GM19351 (cell line): Measurements from ENCODE around the gene BPTF.
"Not testable (repeated sequence)": the region's sequence is repeated elsewhere in the genome, so short reads cannot be mapped to it uniquely, and the experiment has no call there.

Source experiments
- ATAC-seq: cut with Tn5 transposase; IDR thresholded peaks from one replicate; pipeline ENCODE4 v1.9.1; 2021; ENCODE audit warnings: mild to moderate bottlenecking, moderate library complexity; ENCODE audit not compliant: unreplicated experiment

Gene BPTF

GRCh38 chr17:67960276-67960675, 135.0 kb downstream of the BPTF start:
- ATAC-seq = not testable (repeated sequence)

DNA sequence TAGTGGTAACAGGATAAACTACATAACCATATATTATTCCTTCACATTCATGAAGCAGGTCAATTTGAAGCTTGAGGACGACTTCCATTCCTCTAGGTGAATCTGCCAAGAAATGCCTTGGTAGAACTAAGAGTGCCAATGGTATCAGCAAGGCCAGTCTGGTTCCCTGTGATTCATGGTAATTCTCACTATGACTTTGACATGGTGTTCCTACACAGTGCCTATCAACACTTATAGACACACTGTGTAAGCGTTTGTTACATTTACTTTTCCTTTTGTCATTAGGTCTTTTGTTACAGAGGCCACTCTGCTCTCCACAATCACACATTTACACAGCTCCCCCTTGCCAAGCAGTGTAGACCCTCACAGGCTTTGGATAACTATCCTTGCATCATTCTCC, 136.9 kb downstream of the BPTF start:
- not testable (repeated sequence) for ATAC-seq

DNA sequence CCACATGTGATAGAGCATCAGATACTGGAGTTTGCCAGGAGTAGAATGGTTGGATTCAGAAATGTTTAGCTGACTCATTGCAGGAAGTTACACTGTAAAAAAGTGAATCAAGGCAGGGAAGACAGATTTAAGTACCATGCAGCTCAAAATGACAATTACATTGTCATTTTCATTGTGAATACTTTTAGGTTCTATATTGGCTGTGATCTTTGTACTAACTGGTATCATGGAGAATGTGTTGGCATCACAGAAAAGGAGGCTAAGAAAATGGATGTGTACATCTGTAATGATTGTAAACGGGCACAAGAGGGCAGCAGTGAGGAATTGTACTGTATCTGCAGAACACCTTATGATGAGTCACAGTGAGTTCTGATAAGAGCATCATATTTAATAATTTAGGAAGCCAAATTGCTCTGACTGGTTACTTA, 137.9 kb downstream of the BPTF start:
- ATAC-seq = not testable (repeated sequence)

DNA sequence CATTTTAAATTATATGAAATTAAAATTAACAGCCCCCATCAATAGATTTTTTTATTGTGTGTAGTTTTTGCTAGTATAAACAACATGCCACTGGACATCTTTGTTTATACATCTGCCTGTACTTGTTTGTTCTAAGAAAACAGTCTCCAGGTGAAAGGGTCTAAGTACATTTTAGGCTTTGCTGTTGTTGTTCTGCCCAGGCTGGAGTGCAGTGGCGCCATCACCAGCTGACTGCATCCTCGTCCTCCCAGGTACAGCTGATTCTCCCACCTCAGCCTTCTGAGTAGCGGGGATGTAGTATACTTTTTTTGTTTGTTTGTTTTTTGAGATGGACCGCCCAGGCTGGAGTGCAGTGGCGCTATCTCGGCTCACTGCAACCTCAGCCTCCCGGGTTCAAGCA, 145.5 kb downstream of the BPTF start:
- no peak for ATAC-seq

GRCh38 chr17:67974185-67974584, 148.9 kb downstream of the BPTF start:
- no peak for ATAC-seq

DNA sequence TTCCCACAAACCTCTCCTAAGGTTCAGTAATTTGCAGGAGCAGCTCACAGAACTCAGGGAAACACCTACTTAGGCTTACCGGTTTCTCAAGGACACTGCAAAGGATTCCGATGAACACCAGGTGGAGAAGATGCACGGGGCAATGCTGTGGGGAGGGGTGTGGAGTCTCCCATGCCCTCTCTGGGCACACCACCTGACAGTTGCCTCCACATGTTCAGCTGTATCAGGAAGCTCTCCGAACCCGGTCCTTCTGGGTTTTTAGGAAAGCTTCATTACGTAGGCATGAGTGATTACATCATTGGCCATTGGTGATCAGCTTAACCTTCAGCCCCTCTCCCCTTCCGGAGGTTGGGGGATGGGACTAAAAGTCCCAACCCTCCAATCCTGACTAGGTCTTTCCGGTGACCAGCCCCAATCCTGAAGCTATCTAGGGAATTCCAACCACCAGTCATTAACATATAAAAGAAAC, 149.3 kb downstream of the BPTF start:
- ATAC-seq = no peak

- ATAC-seq = not testable (repeated sequence)
Measured at GRCh38 chr17:67976306-67976705, 151.0 kb downstream of the BPTF start.

- no peak for ATAC-seq
Measured at GRCh38 chr17:67980456-67980855, 155.2 kb downstream of the BPTF start.

- ATAC-seq = not testable (repeated sequence)
Measured at GRCh38 chr17:67980883-67981282, 155.6 kb downstream of the BPTF start.

DNA sequence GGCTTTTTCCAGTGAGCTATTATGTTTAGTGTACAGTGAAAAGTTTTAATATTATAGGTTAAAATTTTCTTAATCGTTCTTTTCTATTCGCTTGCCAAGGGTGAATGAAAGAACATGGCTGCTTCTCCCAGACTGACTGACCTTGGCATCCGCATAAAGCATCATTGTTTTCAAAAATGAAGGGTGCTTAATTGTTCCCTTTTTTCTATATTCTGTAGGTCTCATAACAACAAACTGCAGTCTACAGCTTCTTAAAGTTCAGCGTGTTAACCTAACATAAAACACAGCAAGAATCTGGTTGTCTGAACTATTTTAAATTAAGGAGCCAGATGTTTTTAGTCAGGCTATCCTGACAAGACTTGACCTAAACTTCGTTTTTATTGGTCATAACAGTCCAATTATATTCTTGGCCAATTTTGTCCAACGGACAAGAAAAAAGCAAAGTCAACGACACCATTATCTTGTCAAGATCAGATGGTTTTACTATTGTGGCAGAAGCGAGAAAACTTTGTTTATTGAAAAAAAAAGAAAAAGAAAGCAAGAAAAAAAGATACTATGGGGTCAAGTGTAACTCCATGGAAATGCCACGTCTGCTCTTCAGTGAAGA, 156.8 kb downstream of the BPTF start:
- no peak for ATAC-seq

DNA sequence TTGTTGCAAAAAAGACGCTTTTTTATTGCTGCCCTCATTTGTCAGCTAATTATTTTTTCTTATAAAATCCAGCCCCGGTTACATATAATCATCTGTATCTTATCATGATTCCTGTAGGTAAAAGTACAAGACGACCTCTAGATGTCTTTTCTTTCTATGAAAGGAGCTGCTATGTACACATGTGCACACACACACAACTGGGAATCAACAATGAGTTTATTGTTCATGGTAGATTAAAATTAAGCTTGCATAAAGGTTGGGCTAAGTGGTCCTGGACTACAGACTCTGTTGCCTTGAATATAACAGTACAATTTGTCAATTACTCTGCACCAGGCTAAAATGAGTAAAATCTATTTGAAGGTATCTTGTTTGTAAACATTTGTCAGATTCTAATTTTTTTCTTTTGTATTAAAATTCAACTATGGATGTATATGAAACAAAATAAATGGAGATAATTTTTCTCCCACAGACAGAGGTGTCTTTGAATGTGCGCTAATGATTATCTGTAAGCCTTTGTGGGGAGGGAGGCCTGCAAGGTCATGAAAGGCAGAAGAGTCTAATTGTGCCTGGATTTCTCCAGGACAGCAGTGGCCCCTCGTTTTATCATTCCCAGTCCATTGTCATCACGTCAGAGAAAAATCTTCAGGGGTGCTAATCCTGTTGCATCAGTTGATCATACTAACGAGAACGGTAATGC, 157.5 kb downstream of the BPTF start:
- ATAC-seq = no peak

- ATAC-seq = no peak
Measured at GRCh38 chr17:67983383-67983688, 158.0 kb downstream of the BPTF start.

DNA sequence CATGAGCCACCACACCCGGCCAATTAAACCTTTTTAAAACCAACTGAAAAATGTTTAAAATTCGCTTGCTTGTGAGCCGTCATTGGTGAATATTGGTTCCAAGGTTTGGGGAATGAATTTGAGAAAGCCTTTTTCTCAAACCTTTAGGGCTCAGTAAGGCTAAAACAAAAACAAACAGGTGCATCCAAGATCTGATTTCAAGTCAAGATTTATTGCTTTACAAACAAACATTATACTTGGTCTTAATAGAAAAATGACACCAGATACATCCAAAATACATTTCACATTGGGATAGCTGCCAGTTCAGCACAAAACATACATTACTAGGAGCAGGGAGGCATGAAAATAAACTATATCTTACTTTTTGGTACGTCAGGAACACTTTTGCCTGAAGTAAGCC, 165.6 kb downstream of the BPTF start:
- no peak for ATAC-seq

GRCh38 chr17:67992548-67993152, 167.3 kb downstream of the BPTF start:
- ATAC-seq = no peak

DNA sequence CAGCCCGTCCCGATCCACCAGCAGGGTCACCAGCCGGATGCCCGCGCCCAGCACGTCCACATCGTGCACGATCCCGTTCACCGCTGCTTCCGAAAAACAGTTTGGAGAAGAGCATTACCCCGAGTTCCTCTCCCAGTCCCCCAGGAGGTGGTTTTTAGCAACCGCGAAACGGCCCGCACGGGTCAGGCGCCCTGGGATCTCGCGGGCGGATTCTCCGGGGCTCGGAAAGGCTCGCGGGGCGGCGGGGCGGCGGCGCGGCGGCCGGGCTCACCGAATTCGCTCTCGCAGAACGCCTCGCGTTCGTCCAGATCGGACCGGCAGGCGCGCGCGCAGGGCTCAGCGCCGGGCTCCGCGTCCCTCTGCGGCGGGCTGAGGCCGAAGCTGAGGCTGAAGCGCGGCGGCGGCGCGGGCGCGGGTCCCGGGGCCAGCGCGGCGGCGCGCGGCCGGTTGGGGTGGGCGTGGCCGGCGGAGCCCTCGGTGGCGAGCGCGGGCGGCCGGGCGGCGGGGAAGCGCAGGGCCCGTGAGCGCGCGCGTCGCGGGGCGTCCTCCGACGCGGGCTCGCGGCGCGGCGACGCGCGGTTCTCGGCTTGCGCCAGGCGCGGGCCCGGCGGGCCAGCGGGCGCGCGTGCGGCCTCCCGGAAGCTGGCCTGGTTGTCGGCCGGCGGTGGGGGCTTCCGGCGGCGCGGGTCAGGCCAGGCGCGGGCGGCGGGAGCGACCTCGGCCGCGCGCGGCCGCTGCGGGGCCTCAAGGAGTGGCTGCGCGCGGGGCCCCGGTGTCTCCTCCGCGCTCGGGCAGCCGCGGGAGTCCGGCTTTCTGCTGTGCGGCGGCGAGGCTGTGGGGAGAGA, 168.1 kb downstream of the BPTF start:
- ATAC-seq = peak; percentile 66

- peak; percentile 5 for ATAC-seq
Measured at GRCh38 chr17:67993998-67994361, 168.7 kb downstream of the BPTF start.

- no peak for ATAC-seq
Measured at GRCh38 chr17:67994817-67995569, 169.7 kb downstream of the BPTF start.

- no peak for ATAC-seq
Measured at GRCh38 chr17:67995570-67996263, 170.4 kb downstream of the BPTF start.

- not testable (repeated sequence) for ATAC-seq
Measured at GRCh38 chr17:67996301-67997171, 171.2 kb downstream of the BPTF start, which contains the start of gene C17orf58. Gene C17orf58 (minus strand): TSS chr17:67996469. CDS start chr17:67996198, 271 bp downstream.
